Measurements from ENCODE around the gene CLTA.
"Not testable (repeated sequence)": the region's sequence is repeated elsewhere in the genome, so short reads cannot be mapped to it uniquely, and the experiment has no call there.

CLTA gene

GRCh38 chr9:36221667-36222066 lies 30.9 kb downstream of the CLTA start:
- in situ Hi-C loops (cut with MboI; ENCODE audit: low sequenced_read_pairs) = no loop called here

GRCh38 chr9:36222449-36222848 lies 31.7 kb downstream of the CLTA start:
- in situ Hi-C loops (cut with MboI; ENCODE audit: low sequenced_read_pairs) = no loop called here

GRCh38 chr9:36237230-36237629 lies 46.5 kb downstream of the CLTA start:
- in situ Hi-C loops (cut with MboI; ENCODE audit: low sequenced_read_pairs) = no loop called here

GRCh38 chr9:36239205-36239604 lies 48.5 kb downstream of the CLTA start:
- in situ Hi-C loops (cut with MboI; ENCODE audit: low sequenced_read_pairs) = not testable (repeated sequence)

GRCh38 chr9:36239675-36240074 lies 49.0 kb downstream of the CLTA start:
- in situ Hi-C loops (cut with MboI; ENCODE audit: low sequenced_read_pairs) = not testable (repeated sequence)

GRCh38 chr9:36245906-36246305 lies 55.2 kb downstream of the CLTA start:
- in situ Hi-C loops (cut with MboI; ENCODE audit: low sequenced_read_pairs) = no loop called here

- in situ Hi-C loops (cut with MboI; ENCODE audit: low sequenced_read_pairs) = no loop called here
Measured at GRCh38 chr9:36247356-36247755, 56.6 kb downstream of the CLTA start.

GRCh38 chr9:36248061-36248460 lies 57.3 kb downstream of the CLTA start:
- in situ Hi-C loops (cut with MboI; ENCODE audit: low sequenced_read_pairs) = not testable (repeated sequence)

- in situ Hi-C loops (cut with MboI; ENCODE audit: low sequenced_read_pairs) = no loop called here
Measured at GRCh38 chr9:36249189-36249588, 58.5 kb downstream of the CLTA start.

GRCh38 chr9:36250079-36250478 lies 59.4 kb downstream of the CLTA start:
- in situ Hi-C loops (cut with MboI; ENCODE audit: low sequenced_read_pairs) = no loop called here

- in situ Hi-C loops (cut with MboI; ENCODE audit: low sequenced_read_pairs) = no loop called here
Measured at GRCh38 chr9:36251428-36251827, 60.7 kb downstream of the CLTA start.

GRCh38 chr9:36258208-36258995 lies 67.7 kb downstream of the CLTA start, which contains the start of gene GNE:
Gene GNE (minus strand): TSS chr9:36258448. CDS start chr9:36249355, 9,093 bp downstream.
- in situ Hi-C loops (cut with MboI; ENCODE audit: low sequenced_read_pairs) = no loop called here

- in situ Hi-C loops (cut with MboI; ENCODE audit: low sequenced_read_pairs) = no loop called here
Measured at GRCh38 chr9:36258996-36259533, 68.3 kb downstream of the CLTA start.
